ENCODE data around the gene WDR64. TPM values are rescaled to one million over a fixed set of nuclear protein-coding genes. Genes with fewer than 3 reads are reported as not detected.
"Not testable (repeated sequence)": the region's sequence is repeated elsewhere in the genome, so short reads cannot be mapped to it uniquely, and the experiment has no call there.

Gene WDR64
- total RNA-seq, 1 experiment from 2014 or later = not detected

DNA sequence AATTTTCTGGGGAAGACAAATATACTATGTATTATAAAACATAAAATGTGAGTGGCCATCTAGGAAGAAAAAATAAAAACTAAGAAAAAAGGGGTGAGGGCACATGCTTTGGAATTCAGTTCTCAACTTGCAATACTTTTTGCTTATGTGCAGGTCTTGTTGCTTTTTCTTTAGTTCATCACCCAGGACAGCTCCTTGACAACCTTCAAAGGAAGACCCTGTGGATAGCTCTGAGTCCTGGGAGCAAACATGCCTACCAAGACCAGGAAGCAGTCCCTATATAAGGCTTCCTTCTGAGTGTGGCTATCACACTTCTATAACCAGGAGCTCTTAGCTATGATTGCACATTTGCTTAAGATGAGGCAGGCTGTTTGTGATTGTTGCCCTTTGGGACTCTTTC is 78.0 kb downstream of the WDR64 start:
- H3K27me3 Mint-ChIP-seq (ENCODE audit: insufficient read depth, unreplicated experiment) = peaks cover 6% of the 10 kb centered on the region
- Histone ChIP-seq H3K36me3 (ENCODE audit: control insufficient read depth, insufficient read depth, low read length) (no peaks in the 10 kb centered on the region), H3K9me3 (no peaks in the 10 kb centered on the region), H3K4me1 (peaks cover 3% of the 10 kb centered on the region; the same call in 1 of the 2 replicates), H3K4me3 (ENCODE audit: low read depth, low read length) (no peak overlapping the region), H3K27me3 (replicated peaks; ENCODE audit: control insufficient read depth, insufficient read depth, low read length) (no peaks in the 10 kb centered on the region)
- peaks cover 14% of the 10 kb centered on the region for H3K9me3 Mint-ChIP-seq (ENCODE audit: unreplicated experiment)
- BruUV-seq (replicated peaks) = no TSS peak
- no peaks in the 10 kb centered on the region for H3K36me3 Mint-ChIP-seq (ENCODE audit: insufficient read depth, unreplicated experiment)
- DNase-seq = no peak
- H3K4me1 Mint-ChIP-seq (ENCODE audit: low read depth, unreplicated experiment) = peaks cover 17% of the 10 kb centered on the region
- intact Hi-C loops (cut with micrococcal nuclease; ENCODE audit: unreplicated experiment) = no loop called here
- ChIA-PET CTCF (no interaction called here), POLR2A (no interaction called here)
- no peak overlapping the region for H3K27ac Mint-ChIP-seq (ENCODE audit: unreplicated experiment)
- no peak overlapping the region for H3K4me3 Mint-ChIP-seq (ENCODE audit: unreplicated experiment)
- TF ChIP-seq CTCF (IDR thresholded peaks at IDR 0.05; ENCODE audit: insufficient read depth in 1 of 2, low read depth in 1 of 2, low read length in 1 of 2, severe bottlenecking in 1 of 2, unreplicated experiment in 1 of 2) = no peak

DNA sequence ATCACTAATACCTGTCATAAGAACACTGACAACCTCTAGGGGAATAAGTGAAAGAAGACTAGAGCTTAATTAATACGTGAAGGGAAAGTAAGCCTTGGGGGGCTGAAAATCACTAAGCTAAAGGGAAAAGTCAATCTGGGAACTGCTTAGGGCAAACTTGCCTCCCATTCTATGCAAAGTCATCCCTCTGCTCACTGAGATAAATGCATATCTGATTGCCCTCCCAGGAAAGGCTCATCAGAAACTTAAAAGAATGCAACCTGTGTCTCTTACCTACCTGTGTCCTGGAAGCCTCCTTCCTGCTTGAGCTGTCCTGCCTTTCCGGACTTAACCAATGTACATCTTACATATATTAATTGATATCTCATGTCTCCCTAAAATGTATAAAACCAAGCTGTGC is 81.8 kb downstream of the WDR64 start:
- BruUV-seq (replicated peaks) = no TSS peak
- no peaks in the 10 kb centered on the region for H3K36me3 Mint-ChIP-seq (ENCODE audit: insufficient read depth, unreplicated experiment)
- H3K4me3 Mint-ChIP-seq (ENCODE audit: unreplicated experiment) = no peak overlapping the region
- H3K27ac Mint-ChIP-seq (ENCODE audit: unreplicated experiment) = no peak overlapping the region
- ChIA-PET POLR2A (no interaction called here), CTCF (no interaction called here)
- H3K9me3 ChIP-seq = no peaks in the 10 kb centered on the region
- intact Hi-C loops (cut with micrococcal nuclease; ENCODE audit: unreplicated experiment) = no loop called here
- H3K36me3 ChIP-seq (ENCODE audit: control insufficient read depth, insufficient read depth, low read length) = no peaks in the 10 kb centered on the region
- H3K4me3 ChIP-seq (ENCODE audit: low read depth, low read length) = no peak overlapping the region
- H3K9me3 Mint-ChIP-seq (ENCODE audit: unreplicated experiment) = peaks cover 9% of the 10 kb centered on the region
- peaks cover 17% of the 10 kb centered on the region for H3K27me3 Mint-ChIP-seq (ENCODE audit: insufficient read depth, unreplicated experiment)
- H3K4me1 ChIP-seq = peaks cover 3% of the 10 kb centered on the region; the same call in 1 of the 2 replicates
- peaks cover 12% of the 10 kb centered on the region for H3K4me1 Mint-ChIP-seq (ENCODE audit: low read depth, unreplicated experiment)
- TF ChIP-seq CTCF (IDR thresholded peaks at IDR 0.05; ENCODE audit: insufficient read depth in 1 of 2, low read depth in 1 of 2, low read length in 1 of 2, severe bottlenecking in 1 of 2, unreplicated experiment in 1 of 2) = no peak
- DNase-seq = no peak
- H3K27me3 ChIP-seq (replicated peaks; ENCODE audit: control insufficient read depth, insufficient read depth, low read length) = no peaks in the 10 kb centered on the region

- POLR2A ChIA-PET = no interaction called here
- Mint-ChIP-seq H3K4me1 (ENCODE audit: low read depth, unreplicated experiment) (peaks cover 6% of the 10 kb centered on the region), H3K9me3 (ENCODE audit: unreplicated experiment) (peaks cover 3% of the 10 kb centered on the region), H3K36me3 (ENCODE audit: insufficient read depth, unreplicated experiment) (no peaks in the 10 kb centered on the region), H3K4me3 (ENCODE audit: unreplicated experiment) (no peak overlapping the region), H3K27me3 (ENCODE audit: insufficient read depth, unreplicated experiment) (peaks cover 17% of the 10 kb centered on the region), H3K27ac (ENCODE audit: unreplicated experiment) (no peak overlapping the region)
- Histone ChIP-seq H3K36me3 (ENCODE audit: control insufficient read depth, insufficient read depth, low read length) (no peaks in the 10 kb centered on the region), H3K9me3 (no peaks in the 10 kb centered on the region), H3K4me1 (no peaks in the 10 kb centered on the region), H3K4me3 (ENCODE audit: low read depth, low read length) (no peak overlapping the region), H3K27me3 (replicated peaks; ENCODE audit: control insufficient read depth, insufficient read depth, low read length) (no peaks in the 10 kb centered on the region)
- no TSS peak for BruUV-seq (replicated peaks)
- TF ChIP-seq CTCF (IDR thresholded peaks at IDR 0.05; ENCODE audit: insufficient read depth in 1 of 2, low read depth in 1 of 2, low read length in 1 of 2, severe bottlenecking in 1 of 2, unreplicated experiment in 1 of 2) = no peak
- no peak for DNase-seq
- intact Hi-C loops (cut with micrococcal nuclease; ENCODE audit: unreplicated experiment) = no loop called here
- CTCF ChIA-PET = no interaction called here
Measured at GRCh38 chr1:241734533-241734932, 82.5 kb downstream of the WDR64 start.

DNA sequence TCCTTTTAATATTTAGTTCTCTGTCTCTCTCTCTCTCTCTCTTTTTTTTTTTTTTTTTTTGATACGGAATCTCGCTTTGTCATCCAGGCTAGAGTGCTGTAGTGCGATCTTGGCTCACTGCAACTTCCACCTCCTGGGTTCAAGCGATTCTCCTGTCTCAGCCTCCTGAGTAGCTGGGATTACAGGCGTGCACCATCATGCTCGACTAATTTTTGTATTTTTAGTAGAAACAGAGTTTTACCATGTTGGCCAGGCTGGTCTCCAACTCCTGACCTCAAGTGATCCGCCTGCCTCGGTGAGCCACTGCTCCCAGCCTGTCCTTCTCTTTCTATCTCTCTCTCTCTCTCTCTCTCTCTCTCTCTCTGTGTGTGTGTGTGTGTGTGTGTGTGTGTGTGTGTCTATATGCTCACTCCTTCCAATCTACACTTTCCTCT is 83.4 kb downstream of the WDR64 start:
- H3K4me3 ChIP-seq (ENCODE audit: low read depth, low read length); H3K4me3 Mint-ChIP-seq (ENCODE audit: unreplicated experiment); H3K4me1 Mint-ChIP-seq (ENCODE audit: low read depth, unreplicated experiment); H3K27ac Mint-ChIP-seq (ENCODE audit: unreplicated experiment); H3K9me3 ChIP-seq; BruUV-seq (replicated peaks); POLR2A ChIA-PET; H3K27me3 ChIP-seq (replicated peaks; ENCODE audit: control insufficient read depth, insufficient read depth, low read length); H3K36me3 ChIP-seq (ENCODE audit: control insufficient read depth, insufficient read depth, low read length); H3K36me3 Mint-ChIP-seq (ENCODE audit: insufficient read depth, unreplicated experiment); CTCF ChIA-PET; H3K4me1 ChIP-seq; H3K9me3 Mint-ChIP-seq (ENCODE audit: unreplicated experiment); DNase-seq; intact Hi-C loops (cut with micrococcal nuclease; ENCODE audit: unreplicated experiment): not testable (repeated sequence)
- H3K27me3 Mint-ChIP-seq (ENCODE audit: insufficient read depth, unreplicated experiment) = peaks cover 14% of the 10 kb centered on the region

Measured in Caco-2 (cell line).